Measurements from ENCODE around the gene ATG14. TPM values are rescaled to one million over a fixed set of nuclear protein-coding genes. Genes with fewer than 3 reads are reported as not detected.

Gene ATG14
- total and polyA plus RNA-seq, 2 of the 13 experiments (the other 11 are each of a cell fraction or from before 2014, with no cell fraction given): 7.2 to 9.1 TPM

- ChIA-PET POLR2A (no interaction called here), CTCF (ENCODE audit: low intra/inter-chr PET ratio, low total read pairs) (no interaction called here)
- DNase-seq (ENCODE audit: low spot score): no peak
- WGBS (ENCODE audit: low lambda C conversion rate): 100% methylated on average over 2 of the region's 2 CpGs
- Histone ChIP-seq H3K27me3 (ENCODE audit: control insufficient read depth in 1 of 2, insufficient read depth in 2 of 2, low read length in 2 of 2) (no peaks in the 10 kb centered on the region), H3K9ac (ENCODE audit: insufficient read depth, low read depth, low read length) (no peak overlapping the region), H4K20me1 (ENCODE audit: insufficient read depth, low read length) (no peaks in the 10 kb centered on the region), H3K4me1 (ENCODE audit: insufficient read depth, low read length) (peaks cover 10% of the 10 kb centered on the region), H3K4me2 (ENCODE audit: low read depth, low read length) (no peak overlapping the region), H3K79me2 (ENCODE audit: insufficient read depth, low read length) (peaks cover 35% of the 10 kb centered on the region), H3K9me3 (ENCODE audit: low read length) (no peaks in the 10 kb centered on the region), H3K27ac (ENCODE audit: extremely low read length, insufficient read depth, low read length) (no peak overlapping the region), H3K36me3 (replicated peaks in 1 of 2; ENCODE audit: control insufficient read depth in 1 of 2, insufficient read depth in 2 of 2, low read length in 2 of 2) (0 out of 5 replicates have a peak, but pooled peaks cover 0 to 7% of the 10 kb centered on the region in 2 experiments), H2AFZ (ENCODE audit: low read length) (no peak overlapping the region), H3K4me3 (replicated peaks in 1 of 3; ENCODE audit: insufficient read depth in 1 of 3, low read depth in 2 of 3, low read length in 3 of 3) (no peak overlapping the region)
- ATAC-seq: no peak
- intact Hi-C loops (cut with micrococcal nuclease; ENCODE audit: unreplicated experiment): no loop called here
- BruUV-seq (replicated peaks): no TSS peak
- in situ Hi-C loops (cut with HindIII; ENCODE audit: extremely low pct_ligation_motif_present, low pct_unique_long_range_greater_than_20kb): no loop called here
- FAIRE-seq: no peak
- peak; percentile 89 for TF ChIP-seq ZNF264 (CRISPR knock-in tag; IDR thresholded peaks at IDR 0.05)
- TF ChIP-seq ZNF121 (CRISPR knock-in tag; IDR thresholded peaks at IDR 0.05): no peak
Observed at GRCh38 chr14:55324812-55325211, 86.8 kb downstream of the ATG14 start.

- H3K36me3 ChIP-seq (replicated peaks in 1 of 2; ENCODE audit: control insufficient read depth in 1 of 2, insufficient read depth in 2 of 2, low read length in 2 of 2): 0 out of 5 replicates have a peak, but pooled peaks cover 0 to 7% of the 10 kb centered on the region in 2 experiments
- no peaks in the 10 kb centered on the region for H3K9me3 ChIP-seq (ENCODE audit: low read length)
- CTCF ChIA-PET (ENCODE audit: low intra/inter-chr PET ratio, low total read pairs): no interaction called here
- H3K9ac ChIP-seq (ENCODE audit: insufficient read depth, low read depth, low read length): no peak overlapping the region
- no peak for ATAC-seq
- H3K4me3 ChIP-seq (replicated peaks in 1 of 3; ENCODE audit: insufficient read depth in 1 of 3, low read depth in 2 of 3, low read length in 3 of 3): no peak overlapping the region
- no peak overlapping the region for H3K4me2 ChIP-seq (ENCODE audit: low read depth, low read length)
- H3K4me1 ChIP-seq (ENCODE audit: insufficient read depth, low read length): peaks cover 10% of the 10 kb centered on the region
- no peak for DNase-seq (ENCODE audit: low spot score)
- FAIRE-seq: no peak
- no peaks in the 10 kb centered on the region for H4K20me1 ChIP-seq (ENCODE audit: insufficient read depth, low read length)
- in situ Hi-C loops (cut with HindIII; ENCODE audit: extremely low pct_ligation_motif_present, low pct_unique_long_range_greater_than_20kb) (no loop called here), intact Hi-C loops (cut with micrococcal nuclease; ENCODE audit: unreplicated experiment) (no loop called here)
- H3K27ac ChIP-seq (ENCODE audit: extremely low read length, insufficient read depth, low read length): no peak overlapping the region
- peaks cover 31% of the 10 kb centered on the region for H3K79me2 ChIP-seq (ENCODE audit: insufficient read depth, low read length)
- H2AFZ ChIP-seq (ENCODE audit: low read length): no peak overlapping the region
- BruUV-seq (replicated peaks): no TSS peak
- no peaks in the 10 kb centered on the region for H3K27me3 ChIP-seq (ENCODE audit: control insufficient read depth in 1 of 2, insufficient read depth in 2 of 2, low read length in 2 of 2)
- POLR2A ChIA-PET: no interaction called here
- TF ChIP-seq ARID5B (CRISPR knock-in tag; IDR thresholded peaks at IDR 0.05) (no peak), RAD51 (IDR thresholded peaks at IDR 0.05; ENCODE audit: borderline replicate concordance) (no peak), ZFP37 (CRISPR knock-in tag; IDR thresholded peaks at IDR 0.05; ENCODE audit: borderline replicate concordance) (no peak), POLR2AphosphoS2 (IDR thresholded peaks at IDR 0.05; ENCODE audit: low read depth, low read length) (no peak), KDM1A (CRISPR knock-in tag; IDR thresholded peaks at IDR 0.05) (no peak), USF2 (IDR thresholded peaks at IDR 0.05; ENCODE audit: low read depth, low read length) (no peak), USF2 (CRISPR knock-in tag; IDR thresholded peaks at IDR 0.05; ENCODE audit: borderline replicate concordance) (no peak), JUNB (CRISPR knock-in tag; IDR thresholded peaks at IDR 0.05; ENCODE audit: borderline replicate concordance) (no peak), ARID3A (IDR thresholded peaks at IDR 0.05; ENCODE audit: low read depth, low read length) (no peak), DNMT3B (CRISPR knock-in tag; conservative IDR thresholded peaks at IDR 0.05) (no peak), SP140L (CRISPR knock-in tag; IDR thresholded peaks at IDR 0.05; ENCODE audit: borderline replicate concordance) (no peak)
Observed at GRCh38 chr14:55323910-55324309, 87.7 kb downstream of the ATG14 start.

Measured in HepG2 (cell line).